Endothelial cell of umbilical vein (primary cell): ENCODE measurements around the gene ABAT. TPM values are rescaled to one million over a fixed set of nuclear protein-coding genes. Genes with fewer than 3 reads are reported as not detected.

Experiments used
- BruUV-seq: library from RNA; stranded (reverse); fragments of 400-500 nt; replicated peaks from 2 replicates; lab custom pipeline; 2021; lab: Mats Ljungman, UMichigan
- CTCF ChIA-PET: fragments of 300-600, 350-600 bp; sonication (Branson Sonifier 250); formaldehyde crosslinking; loops from one replicate; lab custom pipeline; 2021; ENCODE audit warnings: antibody characterized with exemption, inconsistent platforms; lab: Charles Lee
- POLR2A ChIA-PET: fragments of 300-600, 350-600 bp; sonication (Branson Sonifier 250); formaldehyde crosslinking; loops from one replicate; lab custom pipeline; 2021; ENCODE audit warnings: antibody characterized with exemption, inconsistent platforms; lab: Charles Lee
- DNase-seq: peaks from one replicate; pipeline ENCODE4 v3.0.0-alpha.2; 2011; ENCODE audit warnings: low read depth, low spot score
- FAIRE-seq: peaks from 2 replicates; lab custom pipeline; 2011; peaks lifted over from hg19 to GRCh38; lab: Jason Lieb, UNC
- H2AFZ ChIP-seq: 2 replicates; pipeline ENCODE4 v1.6.0; 2012; ENCODE audit warnings: low read depth, low read length, control low read depth, inconsistent platforms
- H3K27ac ChIP-seq: 2 replicates; pipeline ENCODE4 v1.5.1; 2011; ENCODE audit warnings: low read depth, mild to moderate bottlenecking, control low read depth, low read length, moderate library complexity; ENCODE audit not compliant: insufficient read depth
- H3K27me3 ChIP-seq, 2 experiments: 2 replicates each; pipeline versions ENCODE4 v1.6.0 to v1.6.1; 2011; ENCODE audit warnings: low read length in 2 of 2, mixed read lengths in 1 of 2; ENCODE audit not compliant: control insufficient read depth in 2 of 2, insufficient read depth in 2 of 2
- H3K36me3 ChIP-seq, 2 experiments: 2 replicates in 1 of 2; 3 replicates in 1 of 2; pipeline ENCODE4 v1.5.1; 2011; ENCODE audit warnings: low read length in 2 of 2, mild to moderate bottlenecking in 1 of 2, moderate library complexity in 1 of 2; ENCODE audit not compliant: control insufficient read depth in 2 of 2, insufficient read depth in 2 of 2; ENCODE audit errors: extremely low read depth in 1 of 2
- H3K4me1 ChIP-seq: 3 replicates; pipeline ENCODE4 v1.5.1; 2011; ENCODE audit warnings: mild to moderate bottlenecking, low read length; ENCODE audit not compliant: control insufficient read depth, insufficient read depth; ENCODE audit errors: extremely low read depth
- H3K4me2 ChIP-seq: 2 replicates; pipeline ENCODE4 v1.6.1; 2011; ENCODE audit warnings: low read length, control low read depth, mixed read lengths; ENCODE audit not compliant: insufficient read depth
- H3K4me3 ChIP-seq, 3 experiments: fragments of 200-600 bp in 1 of 3; sonication (generic), shearing (Covaris generic) in 1 of 3; replicated peaks in 1 of 3; 2 replicates each; pipeline ENCODE4 v1.5.1; 2011 to 2016; ENCODE audit warnings: control low read depth in 3 of 3, low read length in 3 of 3, mild to moderate bottlenecking in 2 of 3, inconsistent platforms in 1 of 3, low read depth in 1 of 3, moderate library complexity in 1 of 3; ENCODE audit not compliant: insufficient read depth in 1 of 3
- H3K79me2 ChIP-seq: 2 replicates; pipeline ENCODE4 v1.6.0; 2012; ENCODE audit warnings: low read length, inconsistent platforms; ENCODE audit not compliant: control insufficient read depth, insufficient read depth
- H3K9ac ChIP-seq: replicated peaks from 2 replicates; pipeline ENCODE3; 2011; ENCODE audit warnings: low read length, control low read depth; ENCODE audit not compliant: insufficient read depth; ENCODE audit errors: extremely low read depth
- H3K9me1 ChIP-seq: replicated peaks from 3 replicates; pipeline ENCODE4 v1.6.0; 2011; ENCODE audit warnings: mild to moderate bottlenecking, low read length; ENCODE audit not compliant: control insufficient read depth, insufficient read depth; ENCODE audit errors: extremely low read depth
- H3K9me3 ChIP-seq: replicated peaks from 2 replicates; pipeline ENCODE4 v1.5.1; 2012; ENCODE audit warnings: low read length, inconsistent platforms; ENCODE audit not compliant: control insufficient read depth, insufficient read depth
- H4K20me1 ChIP-seq: replicated peaks from 2 replicates; pipeline ENCODE3; 2011; ENCODE audit warnings: mild to moderate bottlenecking, low read length; ENCODE audit not compliant: control insufficient read depth, insufficient read depth; ENCODE audit errors: extremely low read depth
- CTCF ChIP-seq, 2 donors: IDR thresholded peaks; 1 replicate in 1 of 2; 2 replicates in 1 of 2; pipeline ENCODE4 v1.5.1; 2011; ENCODE audit warnings: low read length in 2 of 2, mild to moderate bottlenecking in 2 of 2, moderate library complexity in 2 of 2, control low read depth in 1 of 2, inconsistent platforms in 1 of 2, low read depth in 1 of 2; ENCODE audit not compliant: insufficient read depth in 1 of 2; ENCODE audit errors: extremely low read depth in 1 of 2
- EZH2 ChIP-seq: IDR thresholded peaks from 2 replicates; pipeline ENCODE4 v1.6.1; 2012; ENCODE audit warnings: borderline replicate concordance, low read depth, mild to moderate bottlenecking, moderate library complexity, low read length, inconsistent platforms; ENCODE audit not compliant: severe bottlenecking
- GATA2 ChIP-seq: IDR thresholded peaks from 2 replicates; pipeline ENCODE4 v1.7.0; 2011; ENCODE audit warnings: low read depth, mild to moderate bottlenecking, moderate library complexity, mixed read lengths, low read length; ENCODE audit not compliant: insufficient read length, insufficient read depth
- JUN ChIP-seq: IDR thresholded peaks from 2 replicates; pipeline ENCODE4 v1.6.1; 2011; ENCODE audit warnings: borderline replicate concordance, low read depth; ENCODE audit not compliant: insufficient read length, insufficient read depth
- MAX ChIP-seq: IDR thresholded peaks from 2 replicates; pipeline ENCODE4 v1.6.1; 2011; ENCODE audit not compliant: insufficient read depth, insufficient read length
- MYC ChIP-seq: IDR thresholded peaks from one replicate; pipeline ENCODE4 v1.6.1; 2011; ENCODE audit warnings: mild to moderate bottlenecking, low read depth, low read length
- POLR2A ChIP-seq: IDR thresholded peaks from 2 replicates; pipeline ENCODE4 v1.6.1; 2012; ENCODE audit warnings: low read depth, mild to moderate bottlenecking, control low read depth, low read length
- POLR2AphosphoS5 ChIP-seq: IDR thresholded peaks from 2 replicates; pipeline ENCODE4 v1.6.1; 2012; ENCODE audit warnings: low read depth, mild to moderate bottlenecking, control low read depth, low read length, moderate library complexity; ENCODE audit not compliant: insufficient read depth
- dilution Hi-C: fragments of 300-500 bp; cut with MboI; formaldehyde crosslinking; loops from one replicate; pipeline ENCODE4 v1.15.0; 2019; ENCODE audit warnings: low sequenced_read_pairs; ENCODE audit not compliant: extremely low pct_ligation_motif_present
- intact Hi-C: fragments of 100-400 bp; cut with micrococcal nuclease; formaldehyde crosslinking; loops from one replicate; pipeline ENCODE4 v1.10.0; 2022
- polyA plus RNA-seq, 4 experiments: library from polyadenylated mRNA; depleted of rRNA in 3 of 4; stranded (reverse) in 3 of 4; unstranded in 1 of 4; fragments of >200 nt; gene quantifications; 2 replicates each; pipeline versions ENCODE4 v1.2.1 to v1.2.3, GENCODE V29; 2011 to 2012; ENCODE audit warnings: missing spikeins in 1 of 4
- total RNA-seq: library from RNA; stranded (reverse); gene quantifications from 2 replicates; pipeline ENCODE4 v1.2.3, GENCODE V29; 2021

Gene ABAT
- total and polyA plus RNA-seq, 2 donors (not counting 3 experiments of a cell fraction or from before 2014, with no cell fraction given), result 1.3 to 1.4 TPM

GRCh38 chr16:8758022-8758421, 83.6 kb downstream of the ABAT start:
- H3K36me3 ChIP-seq, result no peaks in the 10 kb centered on the region
- POLR2A ChIA-PET, result no interaction called here
- H2AFZ ChIP-seq, result no peak overlapping the region
- intact Hi-C loops, result no loop called here
- no peak overlapping the region for H3K4me2 ChIP-seq
- no peaks in the 10 kb centered on the region for H3K4me1 ChIP-seq
- H3K9me1 ChIP-seq, result no peaks in the 10 kb centered on the region
- no TSS peak for BruUV-seq
- no peaks in the 10 kb centered on the region for H3K9me3 ChIP-seq
- DNase-seq (no peak), FAIRE-seq (no peak)
- CTCF ChIA-PET, result no interaction called here
- no peak overlapping the region for H3K4me3 ChIP-seq
- H3K27ac ChIP-seq, result no peak overlapping the region
- no peaks in the 10 kb centered on the region for H3K27me3 ChIP-seq
- no peak for TF ChIP-seq EZH2
- TF ChIP-seq CTCF (IDR thresholded peaks at IDR 0.05; ENCODE audit: extremely low read depth in 1 of 2, insufficient read depth in 1 of 2, low read depth in 1 of 2, low read length in 2 of 2), result no peak
- dilution Hi-C loops, result no loop called here
- no peaks in the 10 kb centered on the region for H4K20me1 ChIP-seq
- no peaks in the 10 kb centered on the region for H3K79me2 ChIP-seq
- H3K9ac ChIP-seq, result no peak overlapping the region

GRCh38 chr16:8760021-8760420, 85.6 kb downstream of the ABAT start:
- no peaks in the 10 kb centered on the region for H3K27me3 ChIP-seq
- CTCF ChIA-PET, result no interaction called here

More at GRCh38 chr16:8760021-8760420, 85.6 kb downstream of the ABAT start:
- no peak overlapping the region for H3K9ac ChIP-seq
- no peaks in the 10 kb centered on the region for H3K9me1 ChIP-seq
- DNase-seq (no peak), FAIRE-seq (no peak)
- POLR2A ChIA-PET, result no interaction called here
- H3K79me2 ChIP-seq, result no peaks in the 10 kb centered on the region
- H3K4me1 ChIP-seq, result no peaks in the 10 kb centered on the region
- H3K4me3 ChIP-seq, result no peak overlapping the region
- no peak overlapping the region for H2AFZ ChIP-seq
- dilution Hi-C loops (no loop called here), intact Hi-C loops (no loop called here)
- no peak overlapping the region for H3K4me2 ChIP-seq
- H3K36me3 ChIP-seq, result no peaks in the 10 kb centered on the region
- H3K27ac ChIP-seq, result no peak overlapping the region
- H3K9me3 ChIP-seq, result no peaks in the 10 kb centered on the region
- no TSS peak for BruUV-seq
- TF ChIP-seq JUN, result no peak
- TF ChIP-seq GATA2, result no peak
- TF ChIP-seq POLR2A, result no peak
- TF ChIP-seq MAX, result no peak
- TF ChIP-seq MYC, result no peak
- TF ChIP-seq POLR2AphosphoS5, result no peak
- H4K20me1 ChIP-seq, result no peaks in the 10 kb centered on the region
